ENCODE data around the gene SMOC2. TPM values are rescaled to one million over a fixed set of nuclear protein-coding genes. Genes with fewer than 3 reads are reported as not detected.

The SMOC2 gene
- polyA plus RNA-seq, 1 donor (not counting 4 experiments of a cell fraction or from before 2014, with no cell fraction given), result 1.1 TPM

DNA sequence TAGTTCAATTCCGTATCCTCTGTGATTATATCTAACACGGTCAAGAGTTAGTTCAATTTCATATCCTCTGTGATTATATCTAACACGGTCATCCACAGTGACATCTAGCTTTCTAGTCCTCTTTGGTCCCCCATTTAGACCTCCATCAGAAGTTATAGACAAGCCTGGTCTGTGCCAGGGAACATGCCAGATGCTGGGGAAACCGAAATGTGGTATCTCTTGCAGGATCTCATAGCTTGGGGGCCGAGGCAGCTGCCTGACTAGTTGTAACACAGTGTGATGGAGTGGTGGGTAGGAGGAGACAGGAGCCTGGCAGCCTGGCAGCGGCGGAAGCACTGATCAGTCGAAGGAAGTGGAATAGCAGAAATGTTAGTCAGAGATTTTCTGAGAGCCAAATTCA lies 13.8 kb upstream of the SMOC2 start:
- peaks cover 8% of the 10 kb centered on the region for H3K4me1 ChIP-seq (ENCODE audit: control insufficient read depth, extremely low read depth, insufficient read depth, low read length)
- no peaks in the 10 kb centered on the region for H3K79me2 ChIP-seq (ENCODE audit: control insufficient read depth, insufficient read depth, low read length)
- no peaks in the 10 kb centered on the region for H3K27me3 ChIP-seq (ENCODE audit: control insufficient read depth, extremely low read depth, insufficient read depth, low read length)
- dilution Hi-C loops (cut with MboI; ENCODE audit: extremely low pct_ligation_motif_present, low sequenced_read_pairs), result no loop called here
- H3K36me3 ChIP-seq (ENCODE audit: control insufficient read depth in 2 of 2, extremely low read depth in 1 of 2, insufficient read depth in 2 of 2, low read length in 2 of 2), result no peaks in the 10 kb centered on the region
- no peak for TF ChIP-seq EZH2 (IDR thresholded peaks at IDR 0.05; ENCODE audit: low read length)
- TF ChIP-seq, protein P1, sequence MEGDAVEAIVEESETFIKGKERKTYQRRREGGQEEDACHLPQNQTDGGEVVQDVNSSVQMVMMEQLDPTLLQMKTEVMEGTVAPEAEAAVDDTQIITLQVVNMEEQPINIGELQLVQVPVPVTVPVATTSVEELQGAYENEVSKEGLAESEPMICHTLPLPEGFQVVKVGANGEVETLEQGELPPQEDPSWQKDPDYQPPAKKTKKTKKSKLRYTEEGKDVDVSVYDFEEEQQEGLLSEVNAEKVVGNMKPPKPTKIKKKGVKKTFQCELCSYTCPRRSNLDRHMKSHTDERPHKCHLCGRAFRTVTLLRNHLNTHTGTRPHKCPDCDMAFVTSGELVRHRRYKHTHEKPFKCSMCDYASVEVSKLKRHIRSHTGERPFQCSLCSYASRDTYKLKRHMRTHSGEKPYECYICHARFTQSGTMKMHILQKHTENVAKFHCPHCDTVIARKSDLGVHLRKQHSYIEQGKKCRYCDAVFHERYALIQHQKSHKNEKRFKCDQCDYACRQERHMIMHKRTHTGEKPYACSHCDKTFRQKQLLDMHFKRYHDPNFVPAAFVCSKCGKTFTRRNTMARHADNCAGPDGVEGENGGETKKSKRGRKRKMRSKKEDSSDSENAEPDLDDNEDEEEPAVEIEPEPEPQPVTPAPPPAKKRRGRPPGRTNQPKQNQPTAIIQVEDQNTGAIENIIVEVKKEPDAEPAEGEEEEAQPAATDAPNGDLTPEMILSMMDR (optimal IDR thresholded peaks at IDR 0.05 in 1 of 3, IDR thresholded peaks at IDR 0.05 in 1 of 3, conservative IDR thresholded peaks at IDR 0.05 in 1 of 3; ENCODE audit: extremely low read depth in 1 of 3, insufficient read depth in 2 of 3, low read length in 3 of 3), result no peak
- H3K4me2 ChIP-seq (ENCODE audit: control insufficient read depth, extremely low read depth, insufficient read depth, low read depth, low read length), result peak overlapping the region; percentile 56
- no peaks in the 10 kb centered on the region for H3K9me1 ChIP-seq (ENCODE audit: control insufficient read depth, extremely low read depth, insufficient read depth, low read length)
- H3K27ac ChIP-seq (ENCODE audit: control insufficient read depth, insufficient read depth, low read length), result no peak overlapping the region
- peak overlapping the region; percentile 78 for H2AFZ ChIP-seq (ENCODE audit: control insufficient read depth, low read length)
- H3K9me3 ChIP-seq (ENCODE audit: control insufficient read depth, low read depth, low read length), result no peaks in the 10 kb centered on the region
- FAIRE-seq (peak; percentile 23), DNase-seq (ENCODE audit: low read depth, low spot score) (no peak)
- H3K4me3 ChIP-seq (ENCODE audit: control insufficient read depth in 2 of 3, extremely low read depth in 1 of 3, insufficient read depth in 2 of 3, low read depth in 1 of 3, low read length in 3 of 3), result no peak overlapping the region
- no peak overlapping the region for H3K9ac ChIP-seq (ENCODE audit: control insufficient read depth, extremely low read depth, insufficient read depth, low read length)
- H4K20me1 ChIP-seq (ENCODE audit: control insufficient read depth, extremely low read depth, insufficient read depth, low read length), result no peaks in the 10 kb centered on the region

DNA sequence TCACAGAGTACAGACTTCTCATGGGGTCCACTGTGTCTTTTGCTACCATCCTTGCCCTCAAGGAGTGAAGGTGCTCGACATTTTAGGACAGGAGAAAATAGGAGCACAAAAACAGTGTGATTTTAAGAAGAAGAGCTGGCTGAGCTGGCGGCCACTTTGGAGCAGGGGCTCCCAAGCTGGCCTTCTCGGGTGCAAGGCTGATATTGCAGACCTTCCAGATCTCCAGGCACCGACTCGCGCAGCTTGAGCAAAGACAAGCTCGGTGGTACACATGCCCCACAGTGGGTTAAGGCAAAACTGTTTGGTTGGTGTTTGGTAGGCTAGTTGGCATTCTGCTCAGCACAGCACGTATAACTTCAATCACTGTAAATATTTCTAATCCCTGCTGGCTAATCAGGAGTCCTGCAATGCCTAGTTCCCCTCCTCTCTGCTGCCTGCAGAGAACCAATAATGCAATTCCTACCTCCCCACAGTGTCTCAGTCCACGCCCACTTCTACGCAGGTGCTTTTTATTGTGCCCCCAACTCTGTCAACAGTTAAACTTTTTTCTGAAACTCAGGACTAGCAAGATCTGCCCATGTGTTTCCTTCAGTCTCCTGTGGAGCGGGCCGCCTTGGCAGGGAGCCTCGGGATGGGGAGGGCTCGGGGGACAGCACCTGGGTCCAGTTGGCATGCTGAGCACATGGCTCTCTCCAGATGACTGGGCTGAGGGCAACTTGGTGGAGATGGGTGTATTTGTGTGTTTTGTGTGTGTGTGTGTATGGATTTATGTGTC lies 12.7 kb upstream of the SMOC2 start:
- Histone ChIP-seq H3K4me1 (ENCODE audit: control insufficient read depth, extremely low read depth, insufficient read depth, low read length) (peaks cover 8% of the 10 kb centered on the region), H3K36me3 (ENCODE audit: control insufficient read depth in 2 of 2, extremely low read depth in 1 of 2, insufficient read depth in 2 of 2, low read length in 2 of 2) (no peaks in the 10 kb centered on the region), H4K20me1 (ENCODE audit: control insufficient read depth, extremely low read depth, insufficient read depth, low read length) (no peaks in the 10 kb centered on the region), H3K9me1 (ENCODE audit: control insufficient read depth, extremely low read depth, insufficient read depth, low read length) (no peaks in the 10 kb centered on the region), H3K4me3 (ENCODE audit: control insufficient read depth in 2 of 3, extremely low read depth in 1 of 3, insufficient read depth in 2 of 3, low read depth in 1 of 3, low read length in 3 of 3) (no peak overlapping the region), H3K9me3 (ENCODE audit: control insufficient read depth, low read depth, low read length) (no peaks in the 10 kb centered on the region), H3K79me2 (ENCODE audit: control insufficient read depth, insufficient read depth, low read length) (no peaks in the 10 kb centered on the region), H3K27ac (ENCODE audit: control insufficient read depth, insufficient read depth, low read length) (no peak overlapping the region), H3K4me2 (ENCODE audit: control insufficient read depth, extremely low read depth, insufficient read depth, low read depth, low read length) (peak overlapping the region; percentile 56), H3K27me3 (ENCODE audit: control insufficient read depth, extremely low read depth, insufficient read depth, low read length) (no peaks in the 10 kb centered on the region), H3K9ac (ENCODE audit: control insufficient read depth, extremely low read depth, insufficient read depth, low read length) (no peak overlapping the region), H2AFZ (ENCODE audit: control insufficient read depth, low read length) (peak overlapping the region; percentile 78)
- FAIRE-seq (no peak), DNase-seq (ENCODE audit: low read depth, low spot score) (no peak)
- dilution Hi-C loops (cut with MboI; ENCODE audit: extremely low pct_ligation_motif_present, low sequenced_read_pairs), result no loop called here
- TF ChIP-seq, protein P1 (optimal IDR thresholded peaks at IDR 0.05 in 1 of 3, IDR thresholded peaks at IDR 0.05 in 1 of 3, conservative IDR thresholded peaks at IDR 0.05 in 1 of 3; ENCODE audit: extremely low read depth in 1 of 3, insufficient read depth in 2 of 3, low read length in 3 of 3), result no peak
- TF ChIP-seq EZH2 (IDR thresholded peaks at IDR 0.05; ENCODE audit: low read length), result no peak
